ENCODE results near the gene KLHDC8A.

The KLHDC8A gene

DNA sequence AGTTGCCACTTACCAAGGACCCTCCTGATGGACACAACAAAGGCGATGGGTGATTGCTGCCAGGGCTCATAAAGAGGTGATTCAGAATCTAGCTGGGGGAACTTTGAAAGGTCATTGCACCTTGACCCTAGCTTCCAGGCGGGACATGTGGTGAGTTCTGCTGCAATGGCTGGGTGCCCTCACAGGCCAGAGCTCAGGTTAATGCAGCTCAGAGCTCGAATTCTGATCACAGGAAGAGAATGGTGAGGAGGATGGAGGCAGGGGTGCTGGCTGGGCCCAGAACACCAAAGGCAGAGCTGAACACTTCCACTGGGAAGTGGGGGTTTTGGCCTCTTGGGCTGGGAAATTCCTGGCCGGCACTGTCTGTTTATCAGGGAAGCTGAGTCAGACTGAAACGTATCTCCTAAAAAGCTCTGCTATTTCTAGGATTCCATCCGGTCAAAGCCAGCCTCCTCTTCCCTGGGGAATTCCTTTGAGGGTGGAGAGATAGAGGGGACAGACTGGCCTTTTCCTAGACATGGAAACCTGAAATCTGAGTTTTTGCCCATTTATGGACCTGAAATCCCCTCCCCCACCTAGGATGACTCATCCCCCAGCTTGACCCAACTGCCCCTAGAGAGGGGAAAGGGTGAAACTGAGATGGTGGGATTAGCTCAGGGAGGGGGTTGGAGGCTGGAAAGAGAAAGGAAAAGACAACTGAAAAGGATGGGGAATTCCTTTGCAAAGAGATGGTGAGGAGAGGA, 62.4 kb downstream of the KLHDC8A start:
- peak; percentile 48 for DNase-seq

DNA sequence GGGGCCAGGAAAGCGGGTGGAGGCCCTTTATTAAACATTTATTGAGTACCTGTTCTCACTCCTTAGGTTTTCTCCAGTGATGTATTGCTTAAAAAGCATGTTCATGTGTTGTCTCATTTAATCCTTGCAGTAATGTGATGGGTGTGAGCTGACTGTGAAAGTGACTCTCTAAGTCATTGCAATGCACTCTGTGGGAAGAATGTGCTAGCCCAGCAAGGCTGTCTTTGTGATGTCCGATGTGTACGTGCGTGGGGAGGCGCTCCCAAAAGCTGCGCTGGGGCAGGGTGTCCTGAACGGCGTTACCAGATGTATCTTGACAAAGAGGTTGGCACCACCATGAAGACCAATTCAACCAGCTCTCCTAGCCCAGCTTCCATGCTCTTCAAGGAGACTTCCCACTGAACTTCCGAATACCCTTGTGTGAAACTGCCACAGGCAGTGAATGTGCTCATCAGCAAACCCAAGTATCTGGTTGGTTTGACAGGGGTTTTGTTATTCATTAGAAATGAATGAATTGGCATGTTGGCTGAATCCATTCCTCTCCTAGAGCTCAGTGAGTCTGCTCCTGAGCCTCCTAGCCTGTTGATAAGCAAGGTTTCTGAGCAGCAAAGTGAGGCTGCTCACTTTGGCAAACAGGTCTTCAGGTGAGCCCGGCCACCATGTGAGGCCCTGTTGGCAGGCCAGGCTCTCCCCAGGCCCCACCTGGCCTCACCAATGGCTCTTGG, 63.2 kb downstream of the KLHDC8A start:
- no peak for DNase-seq

- DNase-seq = no peak
Observed at GRCh38 chr1:205291596-205291995, 65.1 kb downstream of the KLHDC8A start.

GRCh38 chr1:205287767-205288559, 68.8 kb downstream of the KLHDC8A start:
- DNase-seq = no peak

DNA sequence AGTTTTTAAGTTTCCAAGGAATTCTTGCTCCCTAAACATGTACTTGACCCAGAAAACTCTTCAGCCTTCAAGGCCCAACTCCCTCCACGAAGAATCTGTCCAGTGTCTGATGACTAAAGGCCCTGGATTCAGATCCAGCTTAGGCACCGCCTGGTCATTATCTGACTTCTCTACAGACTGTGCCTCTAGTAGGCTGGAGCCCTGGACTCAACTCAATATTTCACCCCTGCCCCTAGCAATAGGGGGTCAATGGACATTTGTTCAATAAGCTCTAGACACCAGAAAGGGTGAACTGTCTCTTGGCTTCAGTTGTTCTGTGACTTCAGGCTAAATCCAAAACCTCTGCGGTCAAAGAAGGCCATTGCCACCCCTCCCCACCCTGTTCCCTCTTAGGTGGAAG, 69.6 kb downstream of the KLHDC8A start:
- no peak for DNase-seq

- DNase-seq = no peak
Observed at GRCh38 chr1:205286335-205286950, 70.3 kb downstream of the KLHDC8A start.
